HepG2 (cell line): ENCODE measurements around the gene HPS3. TPM values are rescaled to one million over a fixed set of nuclear protein-coding genes. Genes with fewer than 3 reads are reported as not detected.

Experiments used
- ATM ChIP-seq: fragments of 450-650 bp; IDR thresholded peaks from 2 replicates; pipeline ENCODE4 v1.7.1; 2017; ENCODE audit warnings: mild to moderate bottlenecking, borderline replicate concordance
- CSRNP2 ChIP-seq: sonication (generic); formaldehyde crosslinking; conservative IDR thresholded peaks from 2 replicates; pipeline ENCODE4 v1.8.0; 2022; ENCODE audit warnings: low read depth, missing genetic modification reagents
- EEA1 ChIP-seq: sonication (generic); formaldehyde crosslinking; IDR thresholded peaks from 2 replicates; pipeline ENCODE4 v1.5.1; 2020; ENCODE audit warnings: mild to moderate bottlenecking, missing genetic modification reagents, borderline replicate concordance
- ESRRA ChIP-seq: sonication (generic); formaldehyde crosslinking; IDR thresholded peaks from 2 replicates; pipeline ENCODE4 v1.5.1; 2020; ENCODE audit warnings: mild to moderate bottlenecking, low read depth, missing genetic modification reagents
- FIP1L1 ChIP-seq: fragments of 200-400 bp; formaldehyde crosslinking; IDR thresholded peaks from 2 replicates; pipeline ENCODE4 v1.6.1; 2018; ENCODE audit warnings: low read depth, mild to moderate bottlenecking, low read length, moderate library complexity, borderline replicate concordance; ENCODE audit not compliant: insufficient read depth
- GATA4 ChIP-seq: sonication (generic); IDR thresholded peaks from 2 replicates; pipeline ENCODE4 v1.6.1; 2016; ENCODE audit warnings: antibody characterized with exemption, low read depth, borderline replicate concordance
- GTF2F1 ChIP-seq: fragments of 150-350 bp; IDR thresholded peaks from 2 replicates; pipeline ENCODE4 v1.6.1; 2014; ENCODE audit warnings: low read length
- HIC2 ChIP-seq: sonication (generic); formaldehyde crosslinking; IDR thresholded peaks from 2 replicates; pipeline ENCODE4 v1.9.0; 2022; ENCODE audit warnings: low read depth, missing genetic modification reagents
- NFYC ChIP-seq: IDR thresholded peaks from 2 replicates; pipeline ENCODE4 v1.6.1; 2016; ENCODE audit warnings: missing genetic modification reagents, missing compliant biosample characterization
- NR2F1 ChIP-seq, 2 experiments: fragments of 450-650 bp in 1 of 2; formaldehyde crosslinking in 1 of 2; IDR thresholded peaks; 2 replicates each; pipeline versions ENCODE4 v1.5.0 to v1.6.1; 2016 to 2020; ENCODE audit warnings: mild to moderate bottlenecking in 1 of 2, missing compliant biosample characterization in 1 of 2, missing genetic modification reagents in 1 of 2, moderate library complexity in 1 of 2
- PCBP1 ChIP-seq: fragments of 200-400 bp; formaldehyde crosslinking; IDR thresholded peaks from 2 replicates; pipeline ENCODE4 v1.6.1; 2017; ENCODE audit warnings: mild to moderate bottlenecking, low read depth, low read length, borderline replicate concordance
- SETDB1 ChIP-seq: sonication (generic); formaldehyde crosslinking; IDR thresholded peaks from 2 replicates; pipeline ENCODE4 v1.5.1; 2020; ENCODE audit warnings: missing genetic modification reagents, mild to moderate bottlenecking, borderline replicate concordance
- SMARCE1 ChIP-seq: fragments of 450-650 bp; IDR thresholded peaks from 2 replicates; pipeline ENCODE4 v1.6.1; 2017; ENCODE audit warnings: borderline replicate concordance
- THAP7 ChIP-seq: sonication (generic); formaldehyde crosslinking; IDR thresholded peaks from 2 replicates; pipeline ENCODE4 v1.8.1; 2023; ENCODE audit warnings: mild to moderate bottlenecking, missing genetic modification reagents
- ZBTB39 ChIP-seq: sonication (generic); formaldehyde crosslinking; IDR thresholded peaks from 2 replicates; pipeline ENCODE4 v1.5.0; 2020; ENCODE audit warnings: missing genetic modification reagents
- ZFP37 ChIP-seq: sonication (generic); formaldehyde crosslinking; IDR thresholded peaks from 2 replicates; pipeline ENCODE4 v1.4.0; 2020; ENCODE audit warnings: missing genetic modification reagents, borderline replicate concordance
- ZFP41 ChIP-seq: sonication (generic); formaldehyde crosslinking; IDR thresholded peaks from 2 replicates; pipeline ENCODE4 v1.4.0; 2020; ENCODE audit warnings: mild to moderate bottlenecking, missing genetic modification reagents, borderline replicate concordance
- ZNF205 ChIP-seq: IDR thresholded peaks from 2 replicates; pipeline ENCODE4 v1.6.1; 2018; ENCODE audit warnings: missing biosample characterization, missing genetic modification reagents
- ZNF256 ChIP-seq: sonication (generic); formaldehyde crosslinking; conservative IDR thresholded peaks from 2 replicates; pipeline ENCODE4 v1.4.0; 2020; ENCODE audit warnings: missing genetic modification reagents
- ZNF362 ChIP-seq: sonication (generic); formaldehyde crosslinking; IDR thresholded peaks from 2 replicates; pipeline ENCODE4 v1.4.0; 2020; ENCODE audit warnings: missing genetic modification reagents, mild to moderate bottlenecking, borderline replicate concordance
- ZNF607 ChIP-seq: sonication (generic); formaldehyde crosslinking; IDR thresholded peaks from 2 replicates; pipeline ENCODE4 v1.5.1; 2020; ENCODE audit warnings: missing genetic modification reagents, mild to moderate bottlenecking, borderline replicate concordance
- polyA plus RNA-seq, 8 experiments: library from polyadenylated mRNA; depleted of rRNA in 3 of 8; stranded (reverse) in 7 of 8; unstranded in 1 of 8; fragments of >200 nt; fragmentation: Illumina TruSeq in 4 of 8; extraction: Trizol in 4 of 8; gene quantifications; 2 replicates each; pipeline versions ENCODE4 v1.2.1 to v1.2.3, GENCODE V29; 2011 to 2016; ENCODE audit warnings: low read depth in 4 of 8, missing spikeins in 1 of 8, mixed read lengths in 1 of 8; ENCODE audit not compliant: insufficient read depth in 1 of 8
- total RNA-seq, 5 experiments: library from RNA; depleted of rRNA; stranded (reverse); fragments of >200 nt; fragmentation: Illumina TruSeq; extraction: Trizol; gene quantifications; 2 replicates each; pipeline ENCODE4 v1.2.3, GENCODE V29; 2016; ENCODE audit warnings: low read depth in 1 of 5

HPS3 gene
- total and polyA plus RNA-seq, 2 of the 13 experiments (the other 11 are each of a cell fraction or from before 2014, with no cell fraction given), result 9.5 to 18.9 TPM

GRCh38 chr3:149129326-149130205 is at the start of gene HPS3 (continued):
- TF ChIP-seq ZNF256 (CRISPR knock-in tag), result peak; percentile 75
- peak; percentile 50; the same call in 1 of the 2 replicates for TF ChIP-seq ESRRA (CRISPR knock-in tag)
- no peak for TF ChIP-seq FIP1L1
- no peak for TF ChIP-seq ATM
- TF ChIP-seq SMARCE1, result no peak
- TF ChIP-seq ZFP41, result no peak; the same call in 1 of the 2 replicates
- peak; percentile 56; the same call in 1 of the 2 replicates for TF ChIP-seq EEA1
- no peak for TF ChIP-seq ZFP37 (CRISPR knock-in tag)
- no peak for TF ChIP-seq ZBTB39
- TF ChIP-seq NR2F1 (CRISPR knock-in tag; IDR thresholded peaks at IDR 0.05), result no peak
- TF ChIP-seq GATA4, result no peak; the same call in none of the 2 replicates
- TF ChIP-seq ZNF205 (CRISPR knock-in tag), result no peak
- TF ChIP-seq NFYC (CRISPR knock-in tag), result no peak
- peak; percentile 45; the same call in 1 of the 2 replicates for TF ChIP-seq ZNF362 (CRISPR knock-in tag)
- 0 out of 2 replicates have a peak, but pooled peaks have one; percentile 59 for TF ChIP-seq HIC2 (CRISPR knock-in tag)
- TF ChIP-seq CSRNP2 (CRISPR knock-in tag), result no peak
- TF ChIP-seq GTF2F1, result no peak
- no peak for TF ChIP-seq SETDB1 (CRISPR knock-in tag)
- 0 out of 2 replicates have a peak, but pooled peaks have one; percentile 21 for TF ChIP-seq PCBP1
- TF ChIP-seq ZNF607 (CRISPR knock-in tag), result peak; percentile 88; the same call in 1 of the 2 replicates
- 0 out of 2 replicates have a peak, but pooled peaks have one; percentile 64 for TF ChIP-seq THAP7 (CRISPR knock-in tag)
